HEK293 (cell line): ENCODE measurements around the gene WDR86.

Experiments used
- ATF2 ChIP-seq: fragments of 450-650 bp; formaldehyde crosslinking; IDR thresholded peaks from 2 replicates; pipeline ENCODE4 v1.5.1; 2016; ENCODE audit warnings: missing biosample characterization, missing genetic modification characterization, low read depth
- MZF1 ChIP-seq: fragments of 450-650 bp; formaldehyde crosslinking; IDR thresholded peaks from 2 replicates; pipeline ENCODE4 v1.5.1; 2017; ENCODE audit warnings: missing biosample characterization, missing genetic modification characterization, borderline replicate concordance
- ZNF2 ChIP-seq: fragments of 450-650 bp; formaldehyde crosslinking; IDR thresholded peaks from 2 replicates; pipeline ENCODE4 v1.5.1; 2016; ENCODE audit warnings: missing biosample characterization, missing genetic modification characterization
- ZNF26 ChIP-seq: fragments of 450-650 bp; formaldehyde crosslinking; IDR thresholded peaks from 2 replicates; pipeline ENCODE4 v1.5.1; 2016; ENCODE audit warnings: missing biosample characterization, missing genetic modification characterization
- ZNF623 ChIP-seq: fragments of 450-650 bp; formaldehyde crosslinking; IDR thresholded peaks from 2 replicates; pipeline ENCODE4 v1.5.1; 2016; ENCODE audit warnings: missing biosample characterization, missing genetic modification characterization
- ZNF768 ChIP-seq: fragments of 450-650 bp; formaldehyde crosslinking; IDR thresholded peaks from 2 replicates; pipeline ENCODE4 v1.5.1; 2018; ENCODE audit warnings: missing biosample characterization, mild to moderate bottlenecking, missing genetic modification characterization

GRCh38 chr7:151431768-151432311 lies 22.0 kb upstream of the WDR86 start:
- TF ChIP-seq ZNF2 (tag by site-specific recombination) (no peak), ATF2 (tag by site-specific recombination) (no peak), ZNF623 (tag by site-specific recombination) (no peak), ZNF26 (tag by site-specific recombination) (no peak), MZF1 (tag by site-specific recombination) (no peak), ZNF768 (tag by site-specific recombination) (no peak)
